NCI-H1694 (cell line): ENCODE measurements around the gene PALM2AKAP2.
"Not testable (repeated sequence)": the region's sequence is repeated elsewhere in the genome, so short reads cannot be mapped to it uniquely, and the experiment has no call there.

ENCODE experiments used
- DNase-seq: peaks from one replicate; lab custom pipeline; 2025; lab: John Stamatoyannopoulos, UW

The PALM2AKAP2 gene

DNA sequence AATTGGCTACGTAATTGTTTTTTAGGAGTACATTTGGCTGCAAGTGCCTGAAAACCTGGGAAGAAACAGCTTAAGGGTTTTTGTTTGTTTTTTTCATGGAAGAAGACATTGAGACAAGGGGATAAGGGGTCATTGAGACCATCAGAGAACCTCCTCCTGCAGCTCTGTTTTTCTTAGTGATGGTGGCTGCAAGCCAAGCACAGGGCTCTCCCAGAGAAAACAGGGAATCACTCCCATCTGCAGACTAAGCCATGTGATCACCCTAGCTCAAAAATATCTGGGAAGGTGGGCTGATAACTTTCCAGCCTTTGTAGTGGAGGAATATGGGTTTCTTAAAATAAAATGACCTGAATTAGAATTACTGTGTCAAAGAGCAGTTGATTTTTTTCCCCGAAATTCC, 25.1 kb downstream of the PALM2AKAP2 start:
- DNase-seq: no peak

DNA sequence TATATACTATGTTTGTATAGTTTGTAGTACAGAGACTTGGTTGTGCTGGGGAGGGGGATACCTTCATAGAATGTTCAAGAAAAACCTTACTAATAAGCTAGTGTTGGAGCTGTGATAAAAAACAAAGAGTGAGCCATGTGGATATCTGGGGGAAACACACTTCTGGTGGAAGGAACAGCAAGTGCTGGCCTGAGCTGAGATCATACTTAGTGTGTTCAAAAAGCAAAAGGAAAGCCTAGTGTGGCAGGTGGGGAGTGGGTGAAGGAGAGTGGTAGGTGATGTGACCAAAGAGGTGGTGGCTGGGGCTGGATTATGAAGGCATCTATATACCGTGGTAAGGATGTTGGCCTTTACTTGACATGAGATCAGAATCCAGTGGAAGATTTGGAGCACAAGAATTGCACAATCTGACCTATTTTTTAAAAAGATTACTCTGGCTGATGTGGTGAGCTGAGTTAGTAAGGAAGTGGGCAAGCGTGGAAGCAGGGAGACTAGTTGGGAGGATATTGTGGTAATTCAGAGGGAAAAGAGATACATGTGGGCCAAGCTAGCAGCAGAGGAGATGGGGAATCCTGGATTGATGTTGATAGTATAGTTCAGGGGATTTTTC, 26.6 kb downstream of the PALM2AKAP2 start:
- no peak for DNase-seq

DNA sequence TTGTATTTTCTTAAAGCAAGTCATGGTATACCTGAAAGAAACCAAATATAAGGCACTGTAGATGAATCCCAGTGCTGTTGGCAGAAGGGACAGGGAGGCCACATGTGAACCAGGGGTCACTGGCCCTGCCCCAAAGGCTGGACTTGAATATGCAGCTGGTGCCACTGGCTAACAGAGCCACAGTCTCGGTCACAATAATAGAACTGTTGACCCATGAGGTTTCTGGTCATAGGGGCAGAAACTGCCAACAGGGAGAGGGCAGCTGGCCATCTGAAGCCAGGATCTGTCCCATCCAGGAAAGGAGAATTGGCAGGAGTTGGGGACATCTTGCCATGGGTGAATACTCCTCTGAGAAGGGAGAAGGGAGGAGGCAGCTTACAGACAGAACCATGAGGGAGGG, 31.9 kb downstream of the PALM2AKAP2 start:
- DNase-seq: no peak

DNA sequence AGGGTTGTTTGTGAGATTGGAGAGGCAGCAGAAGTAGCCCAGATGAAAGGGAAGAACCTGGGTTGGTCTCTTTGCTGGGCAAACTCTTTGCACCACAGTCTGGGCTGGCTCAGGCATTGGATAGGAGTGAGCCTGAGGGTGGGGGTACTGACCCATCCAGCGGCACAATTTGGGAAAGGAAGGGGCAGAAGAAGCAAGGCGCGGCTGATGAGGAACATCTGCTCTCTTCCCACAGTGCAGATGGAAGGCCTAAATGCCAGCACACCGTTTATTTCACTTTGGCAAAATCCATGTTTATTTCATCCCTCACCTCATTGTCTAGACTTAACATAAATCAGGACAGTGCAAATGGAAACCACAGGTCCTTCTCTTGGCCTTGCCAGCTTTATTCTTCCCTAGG, 32.3 kb downstream of the PALM2AKAP2 start:
- DNase-seq: no peak

DNA sequence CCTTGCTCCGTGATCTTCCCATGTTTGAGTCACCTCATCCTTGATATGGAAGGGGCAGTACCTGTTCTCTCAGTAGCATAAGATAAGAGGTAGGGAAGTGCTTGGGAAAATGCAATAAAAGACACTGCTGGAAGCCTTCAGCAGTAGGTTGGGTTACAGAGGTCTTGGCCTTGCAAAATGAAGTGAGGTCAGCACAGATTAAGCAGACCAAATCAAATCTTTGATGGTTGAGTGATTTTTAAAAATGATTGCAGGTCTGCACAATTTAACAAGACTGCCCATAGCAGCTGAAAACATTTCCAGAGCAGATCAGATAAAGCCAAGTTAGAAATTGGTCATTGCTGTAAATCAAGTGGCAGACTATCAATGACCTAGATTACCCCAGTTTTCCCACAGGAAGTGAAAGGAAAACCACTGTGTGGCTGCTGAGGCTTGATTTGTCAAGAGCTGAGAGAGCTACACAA, 32.9 kb downstream of the PALM2AKAP2 start:
- no peak for DNase-seq

DNA sequence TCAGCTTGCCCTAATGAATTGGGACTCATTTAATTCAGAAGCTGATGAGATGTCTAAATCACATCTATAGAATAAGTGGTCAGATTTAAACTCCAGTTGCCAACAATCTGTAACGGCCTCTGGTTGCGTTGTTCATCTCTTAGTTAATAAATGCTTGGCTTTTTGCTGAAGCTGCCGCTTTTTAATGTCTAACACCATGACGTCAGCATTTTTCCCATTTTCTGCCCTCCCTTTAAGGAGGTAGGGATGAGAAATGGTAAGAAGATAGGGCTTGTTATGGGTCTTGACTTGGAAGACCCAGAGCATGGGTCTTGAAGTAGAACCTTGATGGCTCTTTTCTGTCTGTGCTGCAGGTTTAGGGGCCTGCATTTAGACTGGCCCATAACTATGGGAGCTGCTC, 33.3 kb downstream of the PALM2AKAP2 start:
- no peak for DNase-seq

DNA sequence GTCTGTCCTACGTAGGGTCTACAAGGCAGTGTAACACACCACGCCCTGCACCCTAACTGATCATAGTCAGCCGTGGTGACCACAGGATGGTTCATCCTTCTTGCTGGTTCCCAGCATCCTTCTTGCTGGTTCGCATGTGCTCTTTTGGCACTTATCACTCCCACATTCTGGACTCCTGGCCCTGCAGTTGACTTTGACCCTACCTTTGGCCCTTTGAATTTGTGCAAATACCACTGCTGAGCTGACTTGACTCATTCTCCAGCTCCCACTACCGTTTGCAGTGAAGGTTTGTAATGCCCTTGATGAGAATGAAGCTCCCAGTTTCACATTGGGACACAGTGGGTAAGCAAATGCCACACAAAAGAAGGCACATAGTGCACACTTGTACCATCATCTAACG, 33.8 kb downstream of the PALM2AKAP2 start:
- no peak for DNase-seq

DNA sequence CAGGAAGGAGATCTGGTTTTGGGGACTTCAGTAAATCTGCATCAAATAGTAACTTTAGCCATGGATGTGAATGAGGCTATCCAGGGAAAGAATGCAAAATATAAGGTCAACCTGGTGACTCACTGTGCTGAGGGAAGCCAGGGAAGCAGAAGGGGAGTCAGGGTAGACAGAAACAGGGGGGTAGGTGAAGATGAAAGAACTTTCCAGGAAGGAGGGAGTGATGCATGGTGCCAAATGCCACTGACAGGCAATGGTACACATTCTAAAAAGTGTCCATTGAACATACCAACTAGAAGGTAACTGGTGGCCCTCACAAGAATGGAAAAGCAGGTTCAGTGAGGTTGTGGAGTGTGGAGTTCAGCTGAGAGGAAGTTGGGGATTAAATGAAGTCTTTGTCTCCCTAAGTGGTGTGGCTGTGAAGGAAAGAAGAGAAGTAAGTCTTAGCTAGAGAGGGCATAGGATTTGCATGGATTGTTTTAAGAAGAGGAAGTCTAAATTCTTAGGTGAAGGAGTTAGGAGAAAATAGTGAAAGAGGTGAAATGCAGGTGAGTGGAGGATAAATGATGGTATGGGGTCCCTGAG, 35.5 kb downstream of the PALM2AKAP2 start:
- no peak for DNase-seq

DNA sequence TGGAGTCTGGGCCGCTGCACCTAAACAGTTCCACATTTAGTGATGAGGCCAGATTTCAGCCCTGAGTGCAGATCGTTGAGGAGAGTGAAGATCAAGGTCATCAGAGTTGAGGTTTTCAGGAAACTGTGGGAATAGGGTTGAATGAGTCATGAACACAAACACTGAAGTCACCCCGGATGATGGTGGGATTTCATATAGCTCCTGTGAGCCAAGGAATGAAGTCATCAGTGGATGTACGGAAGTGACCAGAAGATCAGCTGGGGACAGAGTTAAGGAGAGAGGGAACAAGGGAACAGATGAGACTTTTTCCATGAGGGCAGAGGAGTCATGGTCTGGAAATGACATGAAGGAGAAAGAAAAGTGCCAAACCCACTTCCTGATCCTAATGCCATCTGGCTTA, 36.5 kb downstream of the PALM2AKAP2 start:
- no peak for DNase-seq

DNA sequence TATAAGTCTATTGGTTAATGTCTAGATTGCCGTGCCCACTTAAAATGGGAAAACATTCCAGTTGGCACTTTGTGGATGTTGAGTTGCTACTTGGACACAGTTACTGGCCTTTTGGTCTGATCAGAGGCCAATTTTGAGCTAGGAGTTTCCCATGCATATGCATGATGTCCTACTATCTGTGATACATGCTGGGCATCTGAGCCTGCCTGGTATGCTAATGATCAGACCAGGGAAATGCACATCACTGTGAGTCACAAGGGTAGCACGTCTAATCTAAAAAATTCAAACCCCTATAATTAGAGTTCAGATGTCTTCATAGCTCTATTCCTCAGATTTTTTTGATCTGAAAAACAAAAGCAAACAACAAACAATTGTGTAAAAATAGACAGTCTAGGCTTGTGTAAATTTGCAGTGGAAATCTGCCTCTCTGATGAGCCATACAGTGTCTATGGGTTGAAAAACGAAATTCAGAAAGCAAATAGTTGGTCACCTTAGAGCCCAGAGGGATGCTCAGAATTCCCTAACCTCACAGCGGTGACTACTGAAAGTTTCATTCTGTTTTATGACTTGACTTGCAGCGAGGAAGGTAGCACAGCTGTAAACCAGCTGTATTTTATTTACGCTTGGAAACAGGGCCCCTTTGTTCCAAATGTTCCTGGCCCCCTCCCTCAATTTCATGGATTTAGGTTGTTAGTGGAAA, 37.3 kb downstream of the PALM2AKAP2 start:
- DNase-seq: no peak

DNA sequence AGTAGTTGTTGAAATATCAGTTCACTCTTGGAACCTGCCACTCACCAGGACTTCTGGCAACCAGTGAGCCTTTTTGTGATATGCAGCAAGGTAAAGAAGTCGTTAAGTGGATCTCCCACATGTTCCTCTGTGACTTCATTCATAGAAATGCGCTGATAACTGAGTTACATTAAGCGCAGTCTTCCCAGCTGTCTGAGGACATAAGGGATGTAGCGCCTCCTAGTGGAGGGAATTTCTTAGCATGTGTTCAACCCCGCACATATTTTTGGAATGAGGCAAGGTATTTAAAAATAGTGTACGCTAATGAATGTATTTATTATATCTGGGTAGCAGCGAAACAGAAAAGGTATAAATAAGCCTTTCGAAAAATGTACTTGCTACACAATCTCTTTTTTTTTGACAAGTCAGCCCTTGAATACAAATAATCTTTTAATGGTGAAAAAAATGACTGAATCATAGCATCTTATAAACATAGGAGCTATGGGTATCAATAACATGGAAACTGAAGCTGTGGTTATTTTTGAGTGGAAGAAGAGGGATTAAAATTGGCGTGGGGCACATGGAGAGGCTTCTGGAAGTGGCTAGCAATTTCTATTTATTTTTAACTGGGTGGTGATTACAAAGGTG, 38.0 kb downstream of the PALM2AKAP2 start:
- DNase-seq: peak; percentile 92

DNA sequence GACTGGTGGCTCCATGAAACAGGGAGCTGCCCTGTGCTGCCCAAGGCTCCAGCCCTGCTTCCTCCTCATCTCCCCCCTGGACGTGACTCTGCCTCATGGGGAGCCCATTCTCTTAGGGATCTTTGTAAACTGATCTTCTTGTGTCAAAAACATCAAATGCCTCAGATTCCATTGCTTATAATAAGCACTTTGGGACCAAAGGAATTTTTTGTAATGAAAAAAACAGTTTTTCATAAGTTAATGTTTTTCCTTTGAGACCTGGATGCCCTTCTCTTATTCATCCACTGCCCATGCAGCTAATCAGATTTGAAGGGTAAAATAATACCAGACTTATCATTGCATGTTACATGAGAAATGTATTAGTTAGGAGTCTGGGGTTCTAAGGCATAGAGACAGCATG, 41.7 kb downstream of the PALM2AKAP2 start:
- no peak for DNase-seq

DNA sequence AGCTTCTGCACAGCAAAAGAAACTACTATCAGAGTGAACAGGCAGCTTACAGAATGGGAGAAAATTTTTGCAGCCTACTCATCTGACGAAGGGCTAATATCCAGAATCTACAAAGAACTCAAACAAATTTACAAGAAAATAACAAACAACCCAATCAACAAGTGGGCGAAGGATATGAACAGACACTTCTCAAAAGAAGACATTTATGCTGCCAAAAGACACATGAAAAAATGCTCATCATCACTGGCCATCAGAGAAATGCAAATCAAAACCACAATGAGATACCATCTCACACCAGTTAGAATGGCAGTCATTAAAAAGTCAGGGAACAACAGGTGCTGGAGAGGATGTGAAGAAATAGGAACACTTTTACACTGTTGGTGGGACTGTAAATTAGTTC, 45.4 kb downstream of the PALM2AKAP2 start:
- not testable (repeated sequence) for DNase-seq

DNA sequence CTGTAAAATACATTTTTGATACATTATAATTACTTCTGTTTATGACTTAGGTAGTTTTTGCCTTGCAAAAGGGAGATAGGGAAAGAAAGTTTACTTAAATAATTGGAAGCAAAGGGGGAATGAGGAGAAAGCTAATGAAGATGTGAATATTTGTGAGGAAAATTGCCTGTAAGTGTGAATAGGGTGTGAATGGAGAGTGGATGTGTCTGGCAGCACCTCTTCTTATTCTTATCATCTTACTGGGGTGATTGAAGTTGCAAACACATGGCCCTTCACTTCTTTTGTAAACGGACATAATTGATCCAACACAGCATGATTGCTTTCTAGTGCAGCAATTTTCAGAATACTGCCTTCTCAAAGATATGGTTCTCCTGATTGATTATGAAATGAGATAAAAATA, 46.6 kb downstream of the PALM2AKAP2 start:
- no peak for DNase-seq

DNA sequence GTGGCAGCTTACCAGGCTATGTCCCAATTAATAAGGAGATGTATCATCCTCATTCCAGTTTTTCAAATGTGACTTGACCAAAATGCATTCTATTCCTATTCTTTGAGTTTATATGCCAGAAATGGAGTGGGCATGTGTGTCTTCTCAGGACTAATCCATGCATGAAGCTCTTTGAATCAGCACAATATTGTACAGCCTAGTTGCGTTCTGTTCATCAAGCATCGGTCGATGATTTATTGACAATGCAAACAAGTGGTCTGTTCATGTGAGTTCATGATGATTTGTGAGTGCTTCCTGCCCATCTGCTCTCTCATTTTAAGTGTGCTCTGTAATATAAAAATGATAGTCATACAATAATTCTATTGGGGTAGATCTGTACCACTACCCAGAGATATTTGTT, 48.3 kb downstream of the PALM2AKAP2 start:
- no peak for DNase-seq
